NCI-H82 treated with DMSO at 0.1 percent for 48 hours (cell line): ENCODE results near the gene SNX18.
"Not testable (repeated sequence)": the region's sequence is repeated elsewhere in the genome, so short reads cannot be mapped to it uniquely, and the experiment has no call there.

ENCODE experiments used
- DNase-seq: peaks from one replicate; lab custom pipeline; 2025; ENCODE audit not compliant: unreplicated experiment; lab: John Stamatoyannopoulos, UW

SNX18 gene, protein sequence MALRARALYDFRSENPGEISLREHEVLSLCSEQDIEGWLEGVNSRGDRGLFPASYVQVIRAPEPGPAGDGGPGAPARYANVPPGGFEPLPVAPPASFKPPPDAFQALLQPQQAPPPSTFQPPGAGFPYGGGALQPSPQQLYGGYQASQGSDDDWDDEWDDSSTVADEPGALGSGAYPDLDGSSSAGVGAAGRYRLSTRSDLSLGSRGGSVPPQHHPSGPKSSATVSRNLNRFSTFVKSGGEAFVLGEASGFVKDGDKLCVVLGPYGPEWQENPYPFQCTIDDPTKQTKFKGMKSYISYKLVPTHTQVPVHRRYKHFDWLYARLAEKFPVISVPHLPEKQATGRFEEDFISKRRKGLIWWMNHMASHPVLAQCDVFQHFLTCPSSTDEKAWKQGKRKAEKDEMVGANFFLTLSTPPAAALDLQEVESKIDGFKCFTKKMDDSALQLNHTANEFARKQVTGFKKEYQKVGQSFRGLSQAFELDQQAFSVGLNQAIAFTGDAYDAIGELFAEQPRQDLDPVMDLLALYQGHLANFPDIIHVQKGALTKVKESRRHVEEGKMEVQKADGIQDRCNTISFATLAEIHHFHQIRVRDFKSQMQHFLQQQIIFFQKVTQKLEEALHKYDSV

GRCh38 chr5:54517512-54518145 lies at the start of gene SNX18:
Gene SNX18, plus strand, starts transcription at chr5:54517759. Its CDS starts 194 bp downstream, at chr5:54517953.
- peak; percentile 43 for DNase-seq

- DNase-seq, result no peak
Measured at GRCh38 chr5:54469622-54470021, 47.9 kb upstream of the SNX18 start.

GRCh38 chr5:54470128-54470527 lies 47.4 kb upstream of the SNX18 start:
- DNase-seq, result no peak

DNA sequence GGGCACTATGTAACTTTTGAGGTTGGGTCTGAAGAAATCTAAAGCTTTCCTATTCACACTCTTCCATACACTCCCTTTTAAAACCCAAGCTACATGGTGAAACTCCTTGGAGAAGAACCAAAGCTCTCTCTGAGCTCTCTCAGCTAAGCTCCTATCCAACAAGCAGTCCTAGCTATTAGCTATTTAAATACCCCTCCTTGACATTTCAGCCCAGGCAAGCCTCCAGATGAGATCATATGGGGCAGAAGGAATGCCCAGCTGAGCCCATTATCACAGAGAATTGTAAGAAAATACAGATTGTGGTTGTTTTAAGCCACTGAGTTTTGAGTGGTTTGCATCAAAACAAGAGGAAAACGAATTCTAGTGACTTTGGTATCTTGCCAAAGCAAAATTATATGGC lies 46.9 kb upstream of the SNX18 start:
- DNase-seq, result no peak

DNA sequence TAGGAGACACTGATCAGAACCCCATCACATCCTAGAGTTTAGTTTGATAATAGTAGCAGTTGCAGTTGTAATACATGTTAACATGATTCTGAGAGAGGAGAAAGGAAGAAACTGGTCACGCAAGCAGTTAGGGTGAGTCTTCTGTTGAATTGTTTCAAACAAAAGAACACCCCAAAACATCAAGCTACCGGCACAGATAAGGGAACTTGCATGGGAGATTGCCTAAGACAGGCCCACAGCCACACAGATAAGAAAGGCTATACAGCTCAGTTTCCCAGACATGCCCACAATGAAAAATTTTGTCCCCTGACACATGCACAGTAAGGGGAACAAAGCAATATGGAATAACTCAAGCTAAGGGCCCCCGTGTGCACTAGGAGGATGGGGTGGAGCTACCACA lies 46.2 kb upstream of the SNX18 start:
- no peak for DNase-seq

DNA sequence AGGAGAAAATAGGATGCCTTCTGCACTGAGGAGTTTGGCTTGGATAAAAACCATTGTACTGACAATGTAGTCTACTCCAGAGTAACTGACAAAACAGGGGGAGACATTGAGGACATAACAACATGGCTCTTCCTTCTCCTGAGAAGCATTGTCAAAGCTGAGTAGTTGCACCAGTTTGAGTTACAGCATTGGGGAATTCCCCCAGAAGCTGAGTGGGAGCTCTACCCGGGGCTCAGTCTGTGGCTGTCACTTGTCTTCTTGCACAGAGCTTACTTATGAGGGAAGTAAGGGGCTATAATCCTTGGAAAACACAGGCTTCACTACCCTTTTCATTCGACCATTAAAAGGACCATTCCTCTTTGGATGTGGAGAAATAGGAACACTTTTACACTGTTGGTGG lies 40.9 kb upstream of the SNX18 start:
- DNase-seq, result no peak

- no peak for DNase-seq
Measured at GRCh38 chr5:54477941-54478478, 39.5 kb upstream of the SNX18 start.

GRCh38 chr5:54480296-54480695 lies 37.3 kb upstream of the SNX18 start:
- DNase-seq, result no peak

- peak; percentile 78 for DNase-seq
Measured at GRCh38 chr5:54484219-54484894, 33.2 kb upstream of the SNX18 start.

- DNase-seq, result not testable (repeated sequence)
Measured at GRCh38 chr5:54485659-54486058, 31.9 kb upstream of the SNX18 start.

- DNase-seq, result not testable (repeated sequence)
Measured at GRCh38 chr5:54489648-54489979, 27.9 kb upstream of the SNX18 start.

GRCh38 chr5:54491326-54491725 lies 26.2 kb upstream of the SNX18 start:
- no peak for DNase-seq

- no peak for DNase-seq
Measured at GRCh38 chr5:54492178-54492577, 25.4 kb upstream of the SNX18 start.

GRCh38 chr5:54495027-54495426 lies 22.5 kb upstream of the SNX18 start:
- no peak for DNase-seq

DNA sequence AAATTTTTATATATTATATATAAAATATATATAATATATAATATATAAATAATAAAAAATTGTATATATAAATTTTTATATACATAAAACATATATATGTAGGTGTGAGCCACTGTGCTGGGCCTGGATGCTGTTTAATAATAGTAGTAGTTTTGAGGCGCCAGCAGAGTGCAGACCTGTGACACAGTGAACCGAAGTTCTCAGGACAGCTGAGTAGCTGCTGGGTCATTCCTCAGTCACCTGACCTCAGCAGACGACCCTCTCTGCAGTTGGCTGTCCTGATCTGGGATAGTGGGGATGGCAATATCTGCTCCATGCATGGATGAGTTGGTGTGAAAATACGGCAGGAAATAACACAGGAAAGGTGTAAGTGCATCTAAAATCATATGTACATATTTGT lies 3.3 kb upstream of the SNX18 start:
- DNase-seq, result no peak

- no peak for DNase-seq
Measured at GRCh38 chr5:54514841-54515432, 2.6 kb upstream of the SNX18 start.

- DNase-seq, result no peak
Measured at GRCh38 chr5:54515634-54516033, 1.9 kb upstream of the SNX18 start.

DNA sequence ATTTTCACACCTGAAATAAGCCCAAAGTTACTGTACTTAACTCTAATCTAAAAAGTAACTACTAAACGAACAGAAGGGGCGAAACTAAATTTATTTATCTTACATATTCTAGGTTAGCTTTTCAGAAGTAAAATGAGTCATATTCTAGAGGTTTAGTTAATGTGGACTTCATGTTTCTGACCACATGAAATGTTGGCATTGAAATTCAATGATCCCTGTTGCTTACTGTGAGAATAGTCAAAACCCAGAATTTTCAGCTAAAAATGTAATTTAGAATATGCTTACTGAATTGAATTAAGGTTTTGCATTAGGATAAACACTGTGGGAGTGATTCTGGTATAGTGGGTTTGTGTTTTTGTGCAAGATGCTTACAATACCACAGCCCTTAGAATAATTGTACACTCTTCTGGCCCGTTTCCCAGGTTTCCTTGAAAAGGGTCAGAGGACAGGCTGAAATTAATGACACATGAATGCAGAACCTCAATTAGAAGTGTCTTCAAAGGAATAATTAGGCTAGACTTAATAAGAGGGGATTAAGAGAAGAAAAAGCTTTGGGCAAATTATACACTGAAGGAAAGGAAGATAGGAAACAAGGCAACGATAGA lies 1.4 kb upstream of the SNX18 start:
- DNase-seq, result no peak

DNA sequence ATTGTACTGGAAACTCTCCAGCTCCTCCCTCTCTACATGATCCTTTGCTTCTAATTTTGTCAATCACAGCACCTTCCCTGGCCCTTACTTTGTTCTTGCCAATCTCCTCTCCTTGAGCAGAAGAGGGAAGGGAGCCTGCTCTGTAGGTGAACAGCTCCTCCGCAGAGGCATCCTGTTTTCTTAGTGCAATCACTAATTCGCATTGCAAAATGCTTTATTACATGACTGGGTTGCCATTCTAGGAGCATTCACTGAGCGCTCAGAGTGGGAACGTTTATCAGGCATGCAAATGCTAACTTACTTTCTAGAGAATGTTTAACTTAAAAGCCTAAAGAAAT lies 416 bp upstream of the SNX18 start:
- no peak for DNase-seq

DNA sequence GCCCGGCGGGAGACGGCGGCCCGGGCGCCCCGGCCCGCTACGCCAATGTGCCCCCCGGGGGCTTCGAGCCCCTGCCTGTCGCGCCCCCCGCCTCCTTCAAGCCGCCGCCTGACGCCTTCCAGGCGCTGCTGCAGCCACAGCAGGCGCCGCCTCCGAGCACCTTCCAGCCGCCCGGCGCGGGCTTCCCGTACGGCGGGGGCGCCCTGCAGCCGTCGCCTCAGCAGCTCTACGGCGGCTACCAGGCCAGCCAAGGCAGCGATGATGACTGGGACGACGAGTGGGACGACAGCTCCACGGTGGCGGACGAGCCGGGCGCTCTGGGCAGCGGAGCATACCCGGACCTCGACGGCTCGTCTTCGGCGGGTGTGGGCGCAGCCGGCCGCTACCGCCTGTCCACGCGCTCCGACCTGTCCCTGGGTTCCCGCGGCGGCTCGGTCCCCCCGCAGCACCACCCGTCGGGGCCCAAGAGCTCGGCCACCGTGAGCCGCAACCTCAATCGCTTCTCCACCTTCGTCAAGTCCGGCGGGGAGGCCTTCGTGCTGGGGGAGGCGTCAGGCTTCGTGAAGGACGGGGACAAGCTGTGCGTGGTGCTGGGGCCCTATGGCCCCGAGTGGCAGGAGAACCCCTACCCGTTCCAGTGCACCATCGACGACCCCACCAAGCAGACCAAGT lies 723 bp downstream of the SNX18 start:
- no peak for DNase-seq
